Heart left ventricle (tissue), 16 donors: ENCODE measurements around the gene SUFU. TPM values are rescaled to one million over a fixed set of nuclear protein-coding genes. Genes with fewer than 3 reads are reported as not detected.
A peak's percentile ranks its signal among the peaks of the same experiment; 100 is the strongest.

Experiments
- ATAC-seq, 4 donors: fragments of 200-7000 bp; cut with Tn5 transposase; one replicate each; pipeline ENCODE4 v1.9.1; 2020 to 2022; ENCODE audit warnings: moderate library complexity in 4 of 4, mild to moderate bottlenecking in 3 of 4, moderate number of reproducible peaks in 1 of 4
- DNase-seq, 5 donors: peaks; one replicate each; pipeline ENCODE4 v3.0.0-alpha.2; 2020
- H3K27ac ChIP-seq, 12 donors: fragments of 200-600 bp; sonication (generic) in 4 of 12; one replicate each; pipeline versions ENCODE4 v1.5.0 to v1.8.0; 2016 to 2022; ENCODE audit warnings: mild to moderate bottlenecking in 2 of 12
- H3K27me3 ChIP-seq, 9 donors: fragments of 200-600 bp; sonication (generic) in 2 of 9; one replicate each; pipeline versions ENCODE4 v1.5.1 to v1.8.0; 2016 to 2022; ENCODE audit warnings: mild to moderate bottlenecking in 3 of 9
- H3K36me3 ChIP-seq, 9 donors: fragments of 200-600 bp; sonication (generic) in 2 of 9; one replicate each; pipeline versions ENCODE4 v1.5.0 to v1.8.0; 2018 to 2022; ENCODE audit warnings: mild to moderate bottlenecking in 2 of 9
- H3K4me1 ChIP-seq, 12 donors: fragments of 200-600 bp; sonication (generic) in 4 of 12; one replicate each; pipeline versions ENCODE4 v1.5.0 to v1.8.0; 2016 to 2022; ENCODE audit warnings: mild to moderate bottlenecking in 3 of 12
- H3K4me3 ChIP-seq, 12 donors: fragments of 200-600 bp; sonication (generic) in 4 of 12; one replicate each; pipeline versions ENCODE4 v1.5.0 to v1.8.0; 2017 to 2022; ENCODE audit warnings: mild to moderate bottlenecking in 9 of 12, moderate library complexity in 4 of 12
- H3K9me3 ChIP-seq, 12 donors: fragments of 200-600 bp; sonication (generic) in 4 of 12; one replicate each; pipeline versions ENCODE4 v1.5.0 to v1.8.0; 2016 to 2022; ENCODE audit warnings: mild to moderate bottlenecking in 1 of 12
- CTCF ChIP-seq, 12 donors: fragments of 200-600 bp; sonication (generic) in 4 of 12; IDR thresholded peaks; one replicate each; pipeline versions ENCODE4 v1.5.0 to v1.8.0; 2018 to 2022; ENCODE audit warnings: antibody characterized with exemption in 12 of 12, mild to moderate bottlenecking in 5 of 12
- POLR2A ChIP-seq, 2 donors: fragments of 450-650 bp; IDR thresholded peaks; one replicate each; pipeline ENCODE4 v1.6.1; 2017; ENCODE audit warnings: antibody characterized with exemption in 2 of 2, mild to moderate bottlenecking in 2 of 2, moderate library complexity in 2 of 2
- WGBS, 4 donors: extraction: QIAGEN DNeasy Blood & Tissue Kit in 2 of 4; methylation state at CpG; one replicate each; pipeline versions ENCODE4 v1.1.5 to v1.1.7; 2013 to 2018; 5-methylcytosine and 5-hydroxymethylcytosine counted together
- intact Hi-C, 10 donors: fragments of 100-400 bp; cut with DNase I; formaldehyde crosslinking; loops; one replicate each; pipeline versions ENCODE4 v1.11.1 to v1.14.2; 2022
- polyA plus RNA-seq, 2 donors: library from polyadenylated mRNA; stranded (reverse); fragments of 200-250 nt; gene quantifications; one replicate each; pipeline ENCODE4 v1.2.3, GENCODE V29; 2013
- total RNA-seq, 9 donors: library from RNA; depleted of rRNA in 2 of 9; stranded (reverse); fragments of >200 nt in 2 of 9; fragmentation: NEBNext Ultra II Directional in 3 of 9; extraction: Animal tissue kit (Norgen Biotek cat#: 25700) in 3 of 9; gene quantifications; one replicate each; pipeline versions ENCODE4 v1.1.0 to v1.2.4, GENCODE V29; 2016 to 2023
- donor health status: ischemic (EF 13 %, LVEDD 7.1; RV severe dilation, severe dysfunction).
- donor health status: healthy with polysubstance abuse.
- donor health status: DM: no; HTN: yes; CAD: no.
- donor health status: DM: no; HTN: no; CAD: no.
- donor health status: ischemic (EF 25% LVEDD 6.9; RV normal size, moderate dysfunction).
- donor health status: ischemic (EF 25% LVEDD 5.7; RV mildly dilated, moderate dysfunction).
- donor health status: healthy.
- donor health status: DM: yes; HTN: yes; CAD: no.
- donor health status: ischemic (EF 35%, LVEDD 5.7; RV mildly dilated, moderate dysfunction).
- donor health status: nonischemic (EF 11% LVEDD 7.7; RV severe dilation, severe dysfunction).
- donor health status: DM: yes; HTN: yes; CAD: no.
- donor health status: PGD.
- donor health status: ischemic (EF 29% LVEDD 5.4; RV normal size, mild dysfunction).
- donor health status: nonischemic (EF 23%, LVEDD 6.1; RV moderate dilation, normal function).

The SUFU gene
- total and polyA plus RNA-seq, 11 donors: 3.7 to 12.7 (median 7.5) TPM

GRCh38 chr10:102596506-102596971 is 92.8 kb downstream of the SUFU start:
- peak overlapping the region in 1 of 12 donors; percentile 21 for H3K4me3 ChIP-seq
- peaks cover 16 to 64% (median 54%) of the 10 kb centered on the region in 12 donors for H3K4me1 ChIP-seq
- peaks cover 0 to 74% (median 15%) of the 10 kb centered on the region in 9 donors for H3K36me3 ChIP-seq
- no peaks in the 10 kb centered on the region for H3K27me3 ChIP-seq
- peak overlapping the region; percentile 38 to 90 (median 76) for H3K27ac ChIP-seq
- TF ChIP-seq POLR2A (IDR thresholded peaks at IDR 0.05) (no peak), CTCF (IDR thresholded peaks at IDR 0.05) (peak; percentile 62 to 86 (median 78))
- ATAC-seq (peak; percentile 48 to 72 (median 60)), DNase-seq (peak in 2 of 5 donors; percentile 48 to 54)
- no peaks in the 10 kb centered on the region for H3K9me3 ChIP-seq
- 13 to 58% (median 30%) methylated on average over 1 to 3 of the region's 3 CpGs for WGBS, 4 donors
- intact Hi-C loops: loop anchor here in 4 of 10 donors (2.0 to 5.0 kb wide), 3 partner anchors 46 to 94 kb away; partner anchors contain the start of genes TRIM8 (in 4 of the 4), ACTR1A (in 1 of the 4) and SUFU (in 1 of the 4)

- Histone ChIP-seq H3K27ac (peak overlapping the region; percentile 38 to 90 (median 76)), H3K27me3 (no peaks in the 10 kb centered on the region), H3K4me1 (peaks cover 16 to 72% (median 59%) of the 10 kb centered on the region in 12 donors), H3K36me3 (peaks cover 0 to 78% (median 18%) of the 10 kb centered on the region in 9 donors), H3K4me3 (peak overlapping the region in 1 of 12 donors; percentile 21), H3K9me3 (no peaks in the 10 kb centered on the region)
- ATAC-seq: peak; percentile 10 to 68 (median 64)
- intact Hi-C loops: loop anchor here in 4 of 10 donors (2.0 to 5.0 kb wide), 3 partner anchors 45 to 95 kb away; partner anchors contain the start of genes TRIM8 (in 4 of the 4), ACTR1A (in 1 of the 4) and SUFU (in 1 of the 4)
- TF ChIP-seq POLR2A (IDR thresholded peaks at IDR 0.05): no peak
- TF ChIP-seq CTCF (IDR thresholded peaks at IDR 0.05): no peak
- peak in 4 of 5 donors; percentile 53 to 66 (median 56) for DNase-seq
- WGBS, 4 donors: 29 to 62% (median 49%) methylated on average over 16 of the region's 16 CpGs
These were observed 93.6 kb downstream of the SUFU start for GRCh38 chr10:102597131-102597991.

- no peak for TF ChIP-seq POLR2A (IDR thresholded peaks at IDR 0.05)
- no peak for TF ChIP-seq CTCF (IDR thresholded peaks at IDR 0.05)
- H3K9me3 ChIP-seq: no peaks in the 10 kb centered on the region
- H3K27me3 ChIP-seq: no peaks in the 10 kb centered on the region
- intact Hi-C loops: loop anchor here in 3 of 10 donors (5.0 kb wide), 1 partner anchor 44 kb away; the partner anchor contains the start of gene TRIM8 (in 3 of the 3)
- no peak overlapping the region for H3K4me3 ChIP-seq
- H3K4me1 ChIP-seq: peaks cover 16 to 81% (median 65%) of the 10 kb centered on the region in 12 donors
- WGBS, 4 donors: 55 to 70% (median 65%) methylated on average over 8 of the region's 8 CpGs
- peaks cover 0 to 84% (median 22%) of the 10 kb centered on the region in 9 donors for H3K36me3 ChIP-seq
- DNase-seq (no peak), ATAC-seq (no peak)
- H3K27ac ChIP-seq: peak overlapping the region; percentile 36 to 90 (median 74)
These were observed 94.5 kb downstream of the SUFU start for GRCh38 chr10:102598243-102598642.
